OCI-LY7 (cell line): ENCODE results near the gene ALPG. TPM values are rescaled to one million over a fixed set of nuclear protein-coding genes. Genes with fewer than 3 reads are reported as not detected.

Source experiments
- BruUV-seq: library from RNA; stranded (reverse); fragments of 400-500 nt; replicated peaks from 2 replicates; lab custom pipeline; 2021; lab: Mats Ljungman, UMichigan
- CTCF ChIA-PET: fragments of 300-600 bp; sonication (Branson Sonifier 250); formaldehyde crosslinking; loops from one replicate; lab custom pipeline; 2022; ENCODE audit warnings: antibody characterized with exemption; ENCODE audit not compliant: unreplicated experiment; lab: Charles Lee
- POLR2A ChIA-PET: fragments of 300-600 bp; sonication (Branson Sonifier 250); formaldehyde crosslinking; loops from one replicate; lab custom pipeline; 2022; ENCODE audit warnings: antibody characterized with exemption; lab: Charles Lee
- DNase-seq: peaks from one replicate; pipeline ENCODE4 v3.0.0-alpha.2; 2015; ENCODE audit warnings: low spot score
- H2AFZ ChIP-seq: fragments of 200-600 bp; sonication (generic), shearing (Covaris generic); 2 replicates; pipeline ENCODE4 v1.6.1; 2014; ENCODE audit warnings: mild to moderate bottlenecking, antibody characterized with exemption, low read length, moderate library complexity
- H3K27ac ChIP-seq: fragments of 200-600 bp; sonication (generic); 2 replicates; pipeline ENCODE4 v1.5.1; 2014; ENCODE audit warnings: mixed run types, low read depth, mild to moderate bottlenecking, moderate library complexity, low read length, inconsistent platforms; ENCODE audit not compliant: poor library complexity, severe bottlenecking
- H3K36me3 ChIP-seq: fragments of 200-600 bp; sonication (generic); 2 replicates; pipeline ENCODE4 v1.6.1; 2014; ENCODE audit warnings: mild to moderate bottlenecking, antibody characterized with exemption, low read length, moderate library complexity, mixed read lengths; ENCODE audit not compliant: insufficient read depth
- H3K4me1 ChIP-seq: fragments of 200-600 bp; sonication (generic); 2 replicates; pipeline ENCODE4 v1.5.1; 2014; ENCODE audit warnings: mild to moderate bottlenecking, low read length; ENCODE audit not compliant: insufficient read depth, poor library complexity, severe bottlenecking
- H3K4me2 ChIP-seq: fragments of 200-600 bp; sonication (generic); 2 replicates; pipeline ENCODE4 v1.6.1; 2014; ENCODE audit warnings: mild to moderate bottlenecking, low read length
- H3K4me3 ChIP-seq: fragments of 200-600 bp; sonication (generic); 2 replicates; pipeline ENCODE4 v1.5.1; 2014; ENCODE audit warnings: mild to moderate bottlenecking, low read depth, low read length; ENCODE audit not compliant: poor library complexity, severe bottlenecking
- H3K79me2 ChIP-seq: fragments of 200-600 bp; sonication (generic); 2 replicates; pipeline ENCODE4 v1.6.1; 2016; ENCODE audit warnings: low read depth, mild to moderate bottlenecking, low read length, moderate library complexity, mixed read lengths; ENCODE audit not compliant: insufficient read depth
- H3K9me2 ChIP-seq: fragments of 200-600 bp; sonication (generic); 2 replicates; pipeline ENCODE4 v1.6.1; 2016; ENCODE audit warnings: mild to moderate bottlenecking, low read length, mixed read lengths; ENCODE audit not compliant: insufficient read depth
- H3K9me3 ChIP-seq: fragments of 200-600 bp; sonication (generic); 2 replicates; pipeline ENCODE4 v1.6.1; 2014; ENCODE audit warnings: mild to moderate bottlenecking, mixed run types, low read length, mixed read lengths
- H4K20me1 ChIP-seq: fragments of 200-600 bp; sonication (generic); 2 replicates; pipeline ENCODE4 v1.6.1; 2014; ENCODE audit warnings: mild to moderate bottlenecking, antibody characterized with exemption, low read length, moderate library complexity, mixed read lengths; ENCODE audit not compliant: insufficient read depth
- EZH2phosphoT487 ChIP-seq: fragments of 200-600 bp; sonication (generic); IDR thresholded peaks from 2 replicates; pipeline ENCODE4 v1.6.1; 2018; ENCODE audit warnings: low read depth, borderline replicate concordance, mild to moderate bottlenecking, mixed run types, antibody characterized with exemption, low read length, moderate library complexity, mixed read lengths
- intact Hi-C: fragments of 100-400 bp; cut with micrococcal nuclease; formaldehyde crosslinking; loops from one replicate; pipeline ENCODE4 v1.10.0; 2022; ENCODE audit not compliant: unreplicated experiment
- total RNA-seq, 2 experiments: library from RNA; depleted of rRNA in 1 of 2; stranded (reverse); fragments of >200 nt in 1 of 2; shearing (Covaris generic) in 1 of 2; gene quantifications; 2 replicates each; pipeline ENCODE4 v1.2.3, GENCODE V29; 2014 to 2022
- TF ChIP-seq, protein P1 (sequence below): fragments of 200-600 bp; sonication (generic); conservative IDR thresholded peaks from 2 replicates; pipeline ENCODE4 v1.5.1; 2014; ENCODE audit warnings: mild to moderate bottlenecking, antibody characterized with exemption, low read length, moderate library complexity, mixed read lengths

ALPG gene
- total RNA-seq, 2 experiments from 2014 or later, result not detected

- no peak overlapping the region for H3K4me2 ChIP-seq
- no TSS peak for BruUV-seq
- no peak for DNase-seq
- no peaks in the 10 kb centered on the region for H3K9me2 ChIP-seq
- no peaks in the 10 kb centered on the region for H3K36me3 ChIP-seq
- no peaks in the 10 kb centered on the region for H3K79me2 ChIP-seq
- H2AFZ ChIP-seq, result no peak overlapping the region
- H3K4me1 ChIP-seq, result no peaks in the 10 kb centered on the region
- POLR2A ChIA-PET, result interaction anchor here (0.6 to 1.0 kb wide), 2 partner anchors 51 to 776 kb away, joined by 3 to 6 read pairs; no protein-coding TSS in a partner anchor
- TF ChIP-seq EZH2phosphoT487, result no peak
- TF ChIP-seq, protein P1, sequence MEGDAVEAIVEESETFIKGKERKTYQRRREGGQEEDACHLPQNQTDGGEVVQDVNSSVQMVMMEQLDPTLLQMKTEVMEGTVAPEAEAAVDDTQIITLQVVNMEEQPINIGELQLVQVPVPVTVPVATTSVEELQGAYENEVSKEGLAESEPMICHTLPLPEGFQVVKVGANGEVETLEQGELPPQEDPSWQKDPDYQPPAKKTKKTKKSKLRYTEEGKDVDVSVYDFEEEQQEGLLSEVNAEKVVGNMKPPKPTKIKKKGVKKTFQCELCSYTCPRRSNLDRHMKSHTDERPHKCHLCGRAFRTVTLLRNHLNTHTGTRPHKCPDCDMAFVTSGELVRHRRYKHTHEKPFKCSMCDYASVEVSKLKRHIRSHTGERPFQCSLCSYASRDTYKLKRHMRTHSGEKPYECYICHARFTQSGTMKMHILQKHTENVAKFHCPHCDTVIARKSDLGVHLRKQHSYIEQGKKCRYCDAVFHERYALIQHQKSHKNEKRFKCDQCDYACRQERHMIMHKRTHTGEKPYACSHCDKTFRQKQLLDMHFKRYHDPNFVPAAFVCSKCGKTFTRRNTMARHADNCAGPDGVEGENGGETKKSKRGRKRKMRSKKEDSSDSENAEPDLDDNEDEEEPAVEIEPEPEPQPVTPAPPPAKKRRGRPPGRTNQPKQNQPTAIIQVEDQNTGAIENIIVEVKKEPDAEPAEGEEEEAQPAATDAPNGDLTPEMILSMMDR, result no peak
- CTCF ChIA-PET, result interaction anchor here (0.6 kb wide), 2 partner anchors 8 to 469 kb away, joined by 7 to 21 read pairs; no protein-coding TSS in a partner anchor
- intact Hi-C loops, result no loop called here
- no peak overlapping the region for H3K4me3 ChIP-seq
- H4K20me1 ChIP-seq, result no peaks in the 10 kb centered on the region
- no peak overlapping the region for H3K27ac ChIP-seq
- no peaks in the 10 kb centered on the region for H3K9me3 ChIP-seq
These were observed 20.2 kb upstream of the ALPG start for GRCh38 chr2:232386490-232386739.

DNA sequence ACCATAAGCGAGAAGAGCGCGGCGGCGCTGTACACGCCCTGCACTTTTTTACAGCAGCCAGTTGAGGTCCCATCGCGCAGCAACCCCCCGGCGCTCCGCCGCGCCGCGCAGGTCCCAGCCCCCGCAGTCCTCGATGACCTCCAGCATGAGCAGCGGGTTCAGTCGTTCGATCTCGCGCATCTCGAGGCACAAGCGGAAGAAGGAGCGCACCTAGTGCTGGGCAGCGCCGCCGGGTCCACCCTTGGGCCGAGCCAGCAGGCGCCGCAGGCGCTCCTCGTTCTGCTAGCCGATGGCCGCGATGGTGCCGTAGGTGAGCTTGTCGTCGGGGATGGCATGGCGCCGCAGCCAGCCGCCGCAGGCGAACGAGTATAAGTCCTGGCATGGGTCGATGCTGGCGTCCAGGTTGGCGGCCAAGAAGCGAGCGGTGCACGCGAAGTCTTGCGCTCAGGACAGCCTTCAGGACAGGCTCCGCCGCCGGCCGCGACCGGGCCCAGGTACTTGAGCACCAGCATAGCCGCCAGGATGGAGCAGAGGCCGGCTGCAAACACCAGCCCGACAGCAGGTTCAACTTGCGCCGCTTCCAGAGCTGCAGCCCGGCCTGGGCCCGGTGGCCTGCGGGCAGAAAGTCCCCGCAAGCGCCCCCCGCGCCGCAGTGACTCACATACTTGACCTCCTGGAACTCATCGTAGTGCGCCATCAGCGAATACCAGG, 19.7 kb upstream of the ALPG start:
- H2AFZ ChIP-seq, result no peak overlapping the region
- no peak overlapping the region for H3K27ac ChIP-seq
- intact Hi-C loops, result no loop called here
- H3K79me2 ChIP-seq, result no peaks in the 10 kb centered on the region
- no peaks in the 10 kb centered on the region for H4K20me1 ChIP-seq
- H3K9me3 ChIP-seq, result no peaks in the 10 kb centered on the region
- no peak for DNase-seq
- H3K9me2 ChIP-seq, result no peaks in the 10 kb centered on the region
- CTCF ChIA-PET, result no interaction called here
- BruUV-seq, result no TSS peak
- POLR2A ChIA-PET, result no interaction called here
- no peak overlapping the region for H3K4me3 ChIP-seq
- no peak for TF ChIP-seq EZH2phosphoT487
- TF ChIP-seq, protein P1, result no peak
- H3K36me3 ChIP-seq, result no peaks in the 10 kb centered on the region
- no peaks in the 10 kb centered on the region for H3K4me1 ChIP-seq
- no peak overlapping the region for H3K4me2 ChIP-seq

- TF ChIP-seq EZH2phosphoT487, result no peak
- TF ChIP-seq, protein P1, result no peak
- CTCF ChIA-PET, result no interaction called here
- DNase-seq, result no peak
- Histone ChIP-seq H3K4me3 (no peak overlapping the region), H3K27ac (no peak overlapping the region), H3K79me2 (no peaks in the 10 kb centered on the region), H3K4me1 (no peaks in the 10 kb centered on the region), H2AFZ (no peak overlapping the region), H3K9me2 (no peaks in the 10 kb centered on the region), H4K20me1 (no peaks in the 10 kb centered on the region), H3K4me2 (no peak overlapping the region), H3K9me3 (no peaks in the 10 kb centered on the region), H3K36me3 (no peaks in the 10 kb centered on the region)
- no TSS peak for BruUV-seq
- intact Hi-C loops, result no loop called here
- POLR2A ChIA-PET, result no interaction called here
These were observed 19.0 kb upstream of the ALPG start for GRCh38 chr2:232387451-232388171.
